Peyer's patch (tissue), 4 donors: ENCODE data around the gene RASL10B.

Experiments used
- CTCF ChIP-seq, 6 experiments: fragments of 450-650 bp in 4 of 6; fragments of 200-600 bp in 2 of 6; sonication (generic) in 1 of 6; IDR thresholded peaks; one replicate each; pipeline ENCODE4 v1.5.1; 2017 to 2019; ENCODE audit warnings: antibody characterized with exemption in 6 of 6, mild to moderate bottlenecking in 3 of 6, moderate library complexity in 1 of 6
- POLR2A ChIP-seq, 2 donors: fragments of 450-650 bp; IDR thresholded peaks; one replicate each; pipeline ENCODE4 v1.5.1; 2017; ENCODE audit warnings: antibody characterized with exemption in 2 of 2, mild to moderate bottlenecking in 2 of 2, moderate library complexity in 2 of 2

- TF ChIP-seq POLR2A (IDR thresholded peaks at IDR 0.05) (no peak), CTCF (IDR thresholded peaks at IDR 0.05) (no peak)
Measured at GRCh38 chr17:35710950-35711349, 20.5 kb upstream of the RASL10B start.
